HG03575 (cell line): ENCODE data around the gene SPTLC2.

ENCODE experiments used
- ATAC-seq: cut with Tn5 transposase; IDR thresholded peaks from one replicate; pipeline ENCODE4 v1.9.1; 2021; ENCODE audit not compliant: unreplicated experiment, insufficient number of reproducible peaks, low FRiP score; ENCODE audit errors: extremely low read depth

Gene SPTLC2

DNA sequence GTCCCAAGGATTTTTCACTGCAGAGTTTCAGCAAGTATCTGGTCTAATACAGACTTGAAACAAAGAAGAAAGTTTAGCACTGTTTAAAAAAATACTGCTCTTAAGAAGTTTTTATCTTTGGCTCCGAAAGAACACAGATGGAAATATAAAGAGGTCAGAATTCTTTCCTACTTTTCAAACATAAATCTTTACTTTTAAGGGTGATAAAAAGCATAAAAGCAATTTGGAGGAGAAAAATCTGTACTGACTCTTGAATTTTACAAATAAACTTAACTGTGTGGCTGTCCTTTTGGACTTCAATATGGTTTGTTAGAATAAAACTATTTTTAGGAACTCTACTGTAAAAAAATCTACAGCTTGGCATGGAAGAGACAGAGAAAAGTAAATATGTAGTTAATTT, 90.2 kb downstream of the SPTLC2 start:
- ATAC-seq: no peak

DNA sequence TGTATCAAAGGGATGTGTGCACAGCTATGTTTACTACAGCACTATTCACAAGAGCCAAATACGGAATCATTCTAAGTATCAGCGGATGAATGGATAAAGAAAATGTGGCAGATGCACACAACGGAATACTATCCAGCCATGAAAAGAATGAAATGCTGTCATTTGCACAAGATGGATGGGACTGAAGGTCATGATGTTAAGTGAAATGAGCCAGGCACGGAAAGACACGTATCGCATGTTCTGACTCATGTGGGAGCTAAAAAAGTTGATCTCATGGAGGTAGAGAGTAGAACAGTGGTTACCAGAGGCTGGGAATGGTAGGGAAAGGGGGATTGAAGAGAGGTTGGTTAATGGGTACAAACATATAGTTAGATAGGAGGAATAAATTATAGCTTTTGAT, 91.9 kb downstream of the SPTLC2 start:
- ATAC-seq: no peak

DNA sequence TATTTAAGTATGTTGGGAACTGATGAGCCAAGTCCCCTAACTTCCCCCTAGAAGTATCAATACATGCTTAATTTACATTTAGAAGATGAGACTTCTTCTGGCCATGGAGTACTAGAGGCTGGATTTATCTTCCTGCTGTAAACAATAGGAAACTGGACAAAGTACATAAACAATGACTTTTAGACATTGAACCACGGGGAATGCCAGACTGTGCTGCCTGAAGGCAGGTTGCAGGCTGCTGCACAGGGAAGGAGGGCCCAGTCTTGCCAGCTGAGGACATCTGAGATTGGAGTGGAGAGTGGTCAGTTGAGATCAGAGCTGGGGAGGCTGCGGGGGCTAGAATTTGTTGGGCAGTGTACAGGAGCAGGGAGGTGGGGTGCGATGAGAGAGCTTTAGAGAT, 93.3 kb downstream of the SPTLC2 start:
- ATAC-seq: no peak

DNA sequence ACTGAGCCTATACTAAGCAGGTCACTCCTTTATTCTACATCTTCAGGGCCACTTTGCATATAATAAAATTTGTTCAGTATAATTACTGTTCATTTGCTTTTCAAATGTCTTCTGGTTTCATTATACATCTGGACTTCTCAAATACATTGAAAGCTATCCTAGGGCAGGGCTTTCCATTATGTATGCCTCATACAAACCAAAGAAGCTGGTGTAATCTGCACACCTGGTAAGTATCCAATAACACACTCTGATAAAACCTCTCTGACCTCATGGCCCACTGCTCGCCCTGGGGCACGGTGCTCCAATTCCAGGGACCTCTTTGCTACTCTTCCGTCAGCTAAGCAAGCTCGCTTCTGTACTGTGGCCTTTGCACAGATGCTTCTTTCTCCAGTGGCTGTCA, 95.9 kb downstream of the SPTLC2 start:
- no peak for ATAC-seq

DNA sequence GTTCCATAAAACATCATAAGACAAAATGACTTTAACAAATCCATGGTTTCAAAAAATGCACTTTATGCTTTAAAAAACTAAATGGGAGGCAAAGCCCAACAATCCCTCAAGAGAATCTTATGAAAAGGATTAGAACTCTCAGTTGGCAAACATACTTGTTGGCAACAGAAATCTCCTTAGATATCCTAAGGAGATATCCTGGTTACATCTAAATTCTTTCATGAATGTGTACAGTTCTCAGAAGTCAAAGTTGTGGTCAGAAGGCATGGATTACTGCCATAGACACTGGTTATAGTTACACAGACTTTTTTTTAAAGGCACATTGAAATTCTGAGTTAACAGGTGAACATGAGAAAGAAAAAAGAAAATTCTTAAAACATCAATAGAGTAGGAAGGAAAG, 100.3 kb downstream of the SPTLC2 start:
- no peak for ATAC-seq

DNA sequence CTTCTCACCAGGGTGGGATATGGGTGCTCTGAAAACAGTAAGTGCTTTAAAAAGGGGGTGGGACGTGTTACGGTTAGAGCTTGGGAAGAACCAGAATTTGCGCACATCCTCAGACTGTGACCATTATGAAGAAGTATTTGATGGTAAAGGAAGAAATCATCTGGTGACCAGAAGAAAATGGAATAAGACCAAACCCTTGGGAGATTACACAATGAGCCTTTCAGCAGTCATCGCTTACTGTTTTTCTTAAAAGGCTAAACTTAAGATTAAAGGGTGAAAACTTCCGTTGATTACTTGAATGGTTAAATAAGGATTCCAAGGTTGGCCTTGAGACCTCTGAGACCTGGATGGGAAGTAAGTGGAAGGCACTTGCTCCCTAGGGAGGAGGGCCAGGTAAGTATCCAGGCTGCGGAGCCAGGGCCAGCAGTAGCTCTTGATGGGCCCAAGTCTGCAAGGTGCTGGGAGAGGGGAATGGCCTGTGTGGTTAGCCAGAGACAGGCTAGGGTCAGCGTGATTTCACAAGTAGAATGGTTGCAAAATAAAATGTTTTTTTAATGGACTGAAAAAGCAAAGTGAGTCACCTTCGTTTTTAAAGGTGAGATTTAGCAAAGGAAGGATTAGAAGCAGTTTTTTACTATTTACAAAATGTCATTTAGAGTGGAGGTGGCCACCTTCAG, 104.8 kb downstream of the SPTLC2 start:
- no peak for ATAC-seq

DNA sequence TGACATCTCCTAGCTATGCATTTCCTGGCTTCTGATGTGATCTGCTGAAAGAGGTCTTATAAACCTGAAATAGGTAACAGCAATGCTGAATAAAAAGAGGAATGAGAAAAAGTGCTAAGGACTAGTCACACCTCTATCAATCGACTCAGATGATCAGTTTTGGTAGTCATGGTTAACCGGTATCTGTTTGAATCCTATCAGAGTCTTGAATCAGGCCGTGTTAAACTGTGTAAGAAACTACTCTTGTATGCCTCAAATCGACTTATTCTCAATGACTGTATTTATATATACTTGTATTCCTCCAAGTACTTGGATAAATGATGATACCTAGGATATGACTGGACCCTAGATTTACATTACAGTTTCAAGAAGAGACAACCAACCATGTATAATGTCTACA, 107.1 kb downstream of the SPTLC2 start:
- ATAC-seq: no peak

DNA sequence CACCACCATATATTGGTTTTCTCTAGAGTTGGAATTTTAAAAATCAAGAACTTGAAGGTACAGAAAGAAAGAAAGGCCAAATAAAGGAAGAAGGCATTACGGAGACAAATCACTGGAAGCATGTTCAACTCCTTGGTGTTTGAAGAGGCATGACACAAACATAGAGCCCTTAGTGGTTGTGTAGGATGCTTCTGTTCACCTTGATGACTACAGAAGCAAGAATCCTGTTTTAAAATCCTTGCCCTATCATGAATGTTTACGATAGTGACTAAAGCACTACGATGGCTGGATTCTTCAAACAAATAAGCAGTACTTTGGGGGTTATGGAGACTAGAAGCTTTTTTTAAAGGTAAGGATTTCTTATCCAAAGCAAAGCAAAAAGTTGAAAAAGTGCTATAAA, 107.6 kb downstream of the SPTLC2 start:
- no peak for ATAC-seq

DNA sequence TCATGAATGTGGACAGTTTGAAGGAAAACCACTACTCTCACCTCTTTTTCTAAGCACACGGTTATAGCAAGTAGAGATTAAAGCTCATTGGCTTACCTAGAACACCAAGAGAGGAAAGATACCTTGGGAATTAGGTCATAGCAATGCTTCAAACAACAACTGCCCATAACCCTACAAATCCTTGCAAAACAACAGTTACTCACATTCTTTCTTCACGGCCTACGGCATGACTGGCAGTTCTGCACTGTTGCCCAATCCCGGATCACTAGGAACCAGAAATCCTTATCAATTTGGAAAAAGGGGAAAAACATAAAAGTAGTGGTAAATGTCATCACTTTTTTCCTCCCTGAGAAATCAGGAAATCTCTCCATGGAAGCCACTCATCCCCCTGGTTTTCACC, 108.2 kb downstream of the SPTLC2 start:
- no peak for ATAC-seq

DNA sequence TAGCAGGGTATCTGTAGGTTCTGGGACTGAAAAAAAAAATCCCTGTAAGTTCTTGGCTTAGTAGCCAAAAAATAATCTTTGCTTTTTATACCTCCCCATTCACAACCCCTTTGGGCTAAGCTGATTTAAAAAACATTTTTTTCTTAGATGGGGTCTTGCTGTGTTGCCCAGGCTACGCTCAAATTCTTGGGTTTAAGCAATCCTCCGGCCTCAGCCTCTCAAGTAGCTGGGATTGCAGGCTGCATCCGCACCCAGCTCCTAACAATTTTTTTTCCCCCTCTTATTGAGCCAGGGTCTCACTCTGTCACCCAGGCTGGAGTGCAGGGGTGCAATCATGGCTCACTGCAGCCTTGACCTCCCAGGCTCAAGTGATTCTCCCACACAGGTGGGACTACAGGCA, 108.7 kb downstream of the SPTLC2 start:
- ATAC-seq: no peak

DNA sequence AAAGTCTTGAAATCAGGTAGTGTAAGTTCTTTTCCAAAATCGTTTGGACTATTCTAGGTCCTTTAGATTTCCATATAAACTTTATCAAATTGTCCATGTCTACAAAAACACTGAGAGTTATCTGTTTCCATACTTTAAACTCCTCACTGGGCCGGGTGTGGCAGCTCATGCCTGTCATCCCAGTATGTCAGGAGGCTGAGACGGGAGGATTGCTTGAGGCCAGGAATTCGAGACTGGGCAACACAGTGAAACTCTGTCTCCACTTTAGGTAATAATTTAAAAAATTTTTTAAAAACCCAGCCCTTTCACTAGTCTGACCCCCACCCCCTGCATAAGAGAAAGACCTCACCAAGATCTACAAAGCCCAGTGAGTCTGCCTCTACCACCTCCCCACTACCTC, 111.4 kb downstream of the SPTLC2 start:
- ATAC-seq: no peak

DNA sequence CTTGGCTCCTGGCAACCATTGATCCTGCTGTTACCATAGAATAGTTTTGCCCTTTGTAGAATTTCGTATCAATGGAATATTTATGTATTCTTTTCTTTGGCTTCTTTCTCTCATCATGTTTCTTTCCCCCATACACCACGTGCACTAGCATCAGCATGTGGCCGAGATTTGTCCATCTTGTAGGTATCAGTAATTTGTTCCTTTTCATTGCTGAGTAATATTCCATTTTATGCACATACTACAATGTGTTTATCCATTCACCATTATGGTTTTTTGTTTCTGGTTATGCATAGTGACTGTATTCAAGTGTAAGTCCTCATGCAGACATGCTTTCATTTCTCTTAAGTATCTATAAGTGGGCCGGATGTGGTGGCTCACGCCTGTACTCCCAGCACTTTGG, 113.3 kb downstream of the SPTLC2 start:
- no peak for ATAC-seq

DNA sequence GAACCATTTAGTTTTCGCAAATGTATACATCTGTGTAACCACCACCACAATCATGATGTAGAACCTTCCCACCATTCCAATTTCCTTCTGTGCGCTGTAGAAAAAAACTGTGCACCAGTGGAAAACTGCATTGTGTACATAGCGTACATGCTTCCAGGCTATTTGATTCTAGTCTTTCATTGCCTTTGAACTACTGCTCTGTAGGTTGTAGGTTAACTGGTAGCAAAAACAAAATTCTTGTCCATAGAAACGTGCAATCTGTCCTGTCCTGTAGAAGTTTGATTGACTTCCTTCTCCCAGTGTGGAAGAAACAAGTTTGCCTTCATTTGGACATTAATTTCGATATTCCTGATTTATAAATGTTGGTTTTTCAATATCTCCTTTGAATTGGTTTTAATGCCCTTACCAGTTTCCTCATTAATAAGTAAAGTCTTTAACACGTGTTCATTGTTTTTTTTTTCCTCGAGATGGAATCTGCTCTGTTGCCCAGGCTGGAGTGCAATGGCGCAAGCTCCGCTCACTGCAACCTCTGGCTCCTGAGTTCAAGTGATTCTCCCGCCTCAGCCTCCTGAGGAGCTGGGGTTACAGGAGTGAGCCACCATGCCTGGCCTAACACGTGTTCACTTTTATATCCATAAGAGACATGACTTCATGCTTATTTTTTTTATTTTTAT, 114.2 kb downstream of the SPTLC2 start:
- no peak for ATAC-seq

DNA sequence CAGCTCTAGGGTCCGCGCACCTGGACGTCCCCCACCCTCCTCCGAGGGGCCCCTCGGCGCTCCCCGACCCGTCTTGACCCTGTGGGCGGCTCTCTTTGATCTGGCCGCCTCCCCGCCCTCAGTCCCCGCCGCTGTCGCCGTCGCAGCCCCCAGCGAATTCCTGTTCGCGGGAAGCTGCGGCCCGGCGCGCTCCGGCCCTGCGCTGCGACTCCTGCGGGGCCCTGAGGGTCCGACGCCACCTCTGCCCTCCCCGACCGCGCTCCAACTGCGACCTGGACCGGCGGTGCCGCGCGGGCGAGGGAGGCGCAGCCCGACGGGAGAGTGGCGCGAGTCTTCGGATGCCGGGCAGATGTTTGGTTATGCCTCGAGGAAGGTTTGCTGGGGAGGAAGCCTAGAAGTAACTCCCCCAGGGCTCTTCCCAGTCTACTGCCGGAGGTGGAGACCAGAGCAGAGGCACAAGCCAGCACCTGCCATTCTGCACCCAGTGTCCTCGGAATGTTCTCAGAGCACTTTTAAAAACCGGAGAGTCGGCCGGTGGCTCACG, 117.4 kb downstream of the SPTLC2 start:
- ATAC-seq: no peak

DNA sequence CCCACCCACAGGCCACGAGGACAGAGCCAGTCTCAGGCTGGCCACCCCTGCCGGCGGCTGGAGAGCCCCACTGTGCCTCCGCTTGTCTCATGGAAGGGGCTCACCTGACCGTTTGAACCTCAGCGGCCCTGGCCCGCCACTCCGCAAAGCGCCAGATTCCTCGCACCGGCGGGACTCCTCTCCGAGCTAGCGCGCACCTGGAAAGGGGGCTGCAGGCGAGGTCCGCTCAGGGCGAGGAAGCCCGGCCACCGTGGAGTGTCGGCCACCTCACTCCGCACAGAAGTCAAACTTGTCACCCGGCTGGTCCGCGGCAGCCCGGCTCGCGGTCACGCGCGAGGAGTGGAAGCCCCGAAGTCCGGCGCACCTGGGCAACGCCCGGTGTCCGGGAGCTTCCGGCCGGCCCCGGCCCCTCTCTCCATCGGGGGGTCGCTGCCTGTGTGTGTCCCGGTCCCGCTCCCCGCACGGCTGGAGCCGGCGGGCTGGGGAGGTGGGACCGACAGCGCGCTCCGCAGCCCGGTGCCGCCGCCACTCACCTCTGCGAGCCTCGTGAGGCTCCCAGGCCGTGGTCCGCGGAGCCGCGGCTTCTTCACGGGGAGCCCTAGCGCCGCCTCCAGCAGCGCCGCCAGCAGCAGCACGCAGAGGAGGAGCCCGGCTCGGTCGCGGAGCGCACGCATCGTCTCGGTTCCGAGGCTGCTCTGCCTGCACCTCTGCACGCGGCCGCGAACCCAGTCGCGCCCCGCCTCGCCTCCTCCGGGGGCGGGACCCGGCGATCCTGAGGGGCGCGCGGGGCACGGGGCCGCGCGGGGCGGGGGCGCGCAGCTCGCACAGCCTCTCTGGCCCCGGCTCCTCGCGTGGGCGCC, 118.1 kb downstream of the SPTLC2 start, which contains the start of gene ISM2:
Gene ISM2, minus strand, starts transcription at position 697 of the 860 bp plus-strand sequence. Its CDS starts 23 bp downstream, at position 674.
- no peak for ATAC-seq

DNA sequence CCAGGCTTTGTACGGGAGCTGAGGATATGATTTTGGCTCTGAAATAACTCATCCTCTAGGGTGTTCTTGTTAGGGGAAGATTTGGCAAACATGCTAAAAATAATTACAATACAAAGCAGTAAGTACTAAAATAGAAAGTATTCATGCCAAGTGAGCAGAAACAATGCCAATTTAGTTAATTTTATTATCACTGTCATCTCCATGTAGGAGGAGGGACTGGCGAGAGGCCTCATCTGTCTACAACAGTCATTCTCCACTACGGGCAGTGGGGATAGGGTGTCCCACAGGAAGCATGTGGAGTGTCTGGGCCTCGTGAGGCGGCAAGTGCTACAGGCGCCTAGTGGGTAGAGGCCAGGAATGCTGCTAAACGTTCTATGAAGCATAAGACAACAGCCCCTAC, 121.1 kb downstream of the SPTLC2 start:
- ATAC-seq: no peak

DNA sequence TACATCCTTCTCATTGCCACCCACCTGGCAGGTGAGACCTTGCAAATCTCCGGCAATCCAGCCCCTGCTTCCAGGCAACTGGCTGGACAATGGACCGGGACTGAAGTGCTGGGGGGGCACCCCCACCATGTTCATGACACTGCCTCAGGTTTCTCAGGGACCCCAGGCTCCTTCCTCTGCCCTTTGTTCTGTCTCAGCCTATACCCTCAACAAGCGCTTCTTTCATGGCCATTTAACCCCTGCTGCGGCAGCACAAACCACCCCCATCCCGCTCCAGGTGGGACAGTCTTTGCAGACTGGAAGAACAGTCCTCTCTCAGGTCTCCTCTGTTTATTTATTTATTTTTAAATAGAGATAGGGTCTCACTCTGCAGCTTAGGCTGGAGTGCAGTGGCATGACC, 125.4 kb downstream of the SPTLC2 start:
- no peak for ATAC-seq

DNA sequence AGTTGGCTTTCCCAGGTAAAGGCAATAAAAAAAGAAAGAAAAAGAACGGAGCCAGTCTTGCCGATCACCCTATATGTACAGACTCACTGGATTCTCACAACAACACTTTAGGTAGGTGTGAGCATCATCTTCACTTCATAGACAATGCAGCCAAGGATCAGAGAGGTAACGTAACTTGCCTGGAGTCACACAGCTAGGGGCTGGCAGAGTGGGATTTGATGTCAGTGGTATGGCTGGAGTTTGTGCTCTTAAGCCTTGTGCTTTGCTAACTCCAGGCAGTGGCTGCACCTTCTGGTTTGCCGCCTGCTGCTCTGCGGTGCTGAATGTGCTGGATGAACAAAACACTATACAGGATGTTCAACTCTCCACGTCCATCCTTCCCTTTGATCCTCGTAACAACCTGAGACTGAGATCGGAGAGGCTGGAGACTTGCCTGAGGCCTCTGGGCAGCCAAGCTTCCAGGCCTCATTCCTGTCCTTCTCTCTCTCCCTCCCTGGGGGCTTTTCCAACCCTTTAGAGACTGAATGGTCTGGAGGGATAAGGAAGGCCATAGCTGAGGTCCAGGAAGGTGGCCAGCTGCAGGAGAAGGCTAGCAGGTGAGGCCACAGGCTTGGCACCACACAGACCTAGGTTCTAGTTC, 126.0 kb downstream of the SPTLC2 start:
- no peak for ATAC-seq

DNA sequence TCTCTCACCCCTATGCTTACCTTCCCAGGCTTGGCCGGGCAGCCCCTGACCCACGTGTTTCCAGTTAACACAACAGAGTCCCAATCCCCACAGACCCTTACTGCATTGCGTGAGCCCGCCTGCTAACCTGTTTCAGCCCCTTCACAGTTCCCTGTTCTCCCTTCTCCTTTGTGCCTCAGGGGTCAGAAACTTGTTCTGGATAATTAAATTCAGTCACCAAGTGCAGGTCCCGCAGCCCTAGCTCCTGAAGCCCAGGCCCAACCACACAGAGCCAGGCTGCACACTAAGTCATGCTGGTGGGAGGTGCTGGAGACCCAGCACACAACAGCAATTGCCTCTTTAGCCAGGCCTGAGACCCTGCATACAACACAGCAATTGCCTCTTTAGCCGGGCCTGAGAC, 127.4 kb downstream of the SPTLC2 start:
- no peak for ATAC-seq
